ENCODE data around the gene NCOA7.
"Not testable (repeated sequence)": the region's sequence is repeated elsewhere in the genome, so short reads cannot be mapped to it uniquely, and the experiment has no call there.

Gene NCOA7

GRCh38 chr6:125792680-125793079 lies 1.9 kb downstream of the NCOA7 start:
- DNase-seq (ENCODE audit: low read depth), result no peak

- no peak for DNase-seq (ENCODE audit: low read depth)
Measured at GRCh38 chr6:125793280-125793679, 2.5 kb downstream of the NCOA7 start.

- DNase-seq (ENCODE audit: low read depth), result no peak
Measured at GRCh38 chr6:125793863-125794262, 3.1 kb downstream of the NCOA7 start.

- DNase-seq (ENCODE audit: low read depth), result no peak
Measured at GRCh38 chr6:125794342-125795137, 3.8 kb downstream of the NCOA7 start.

- DNase-seq (ENCODE audit: low read depth), result no peak
Measured at GRCh38 chr6:125795301-125795700, 4.5 kb downstream of the NCOA7 start.

- DNase-seq (ENCODE audit: low read depth), result no peak
Measured at GRCh38 chr6:125797120-125797885, 6.5 kb downstream of the NCOA7 start.

GRCh38 chr6:125797886-125798444 lies 7.2 kb downstream of the NCOA7 start:
- no peak for DNase-seq (ENCODE audit: low read depth)

- no peak for DNase-seq (ENCODE audit: low read depth)
Measured at GRCh38 chr6:125798734-125799508, 8.2 kb downstream of the NCOA7 start.

- no peak for DNase-seq (ENCODE audit: low read depth)
Measured at GRCh38 chr6:125802383-125802782, 11.6 kb downstream of the NCOA7 start.

GRCh38 chr6:125802943-125803377 lies 12.2 kb downstream of the NCOA7 start:
- DNase-seq (ENCODE audit: low read depth), result no peak

GRCh38 chr6:125804264-125804663 lies 13.5 kb downstream of the NCOA7 start:
- no peak for DNase-seq (ENCODE audit: low read depth)

- not testable (repeated sequence) for DNase-seq (ENCODE audit: low read depth)
Measured at GRCh38 chr6:125804866-125805425, 14.2 kb downstream of the NCOA7 start.

- DNase-seq (ENCODE audit: low read depth), result no peak
Measured at GRCh38 chr6:125806813-125807212, 16.1 kb downstream of the NCOA7 start.

GRCh38 chr6:125807293-125807692 lies 16.5 kb downstream of the NCOA7 start:
- no peak for DNase-seq (ENCODE audit: low read depth)

GRCh38 chr6:125808060-125808459 lies 17.3 kb downstream of the NCOA7 start:
- DNase-seq (ENCODE audit: low read depth), result no peak

- DNase-seq (ENCODE audit: low read depth), result no peak
Measured at GRCh38 chr6:125808591-125808990, 17.8 kb downstream of the NCOA7 start.

- no peak for DNase-seq (ENCODE audit: low read depth)
Measured at GRCh38 chr6:125809570-125810170, 18.9 kb downstream of the NCOA7 start.

GRCh38 chr6:125810445-125810844 lies 19.7 kb downstream of the NCOA7 start:
- DNase-seq (ENCODE audit: low read depth), result no peak

- no peak for DNase-seq (ENCODE audit: low read depth)
Measured at GRCh38 chr6:125811259-125811658, 20.5 kb downstream of the NCOA7 start.

- DNase-seq (ENCODE audit: low read depth), result peak; percentile 89
Measured at GRCh38 chr6:125812394-125813292, 21.9 kb downstream of the NCOA7 start.
